AG09319 (cell line): Measurements from ENCODE around the gene CEBPE.

Experiments used
- DNase-seq: peaks from one replicate; pipeline ENCODE4 v3.0.0-alpha.2; 2010; ENCODE audit warnings: low read depth; ENCODE audit errors: extremely low read depth
- TF ChIP-seq, protein P1 (sequence below): IDR thresholded peaks from 2 replicates; pipeline ENCODE4 v1.5.1; 2011; ENCODE audit warnings: low read depth, mild to moderate bottlenecking, inconsistent platforms, low read length, moderate library complexity

Gene CEBPE

GRCh38 chr14:23071244-23071920, 47.7 kb downstream of the CEBPE start:
- peak; percentile 91 for DNase-seq
- TF ChIP-seq, protein P1, sequence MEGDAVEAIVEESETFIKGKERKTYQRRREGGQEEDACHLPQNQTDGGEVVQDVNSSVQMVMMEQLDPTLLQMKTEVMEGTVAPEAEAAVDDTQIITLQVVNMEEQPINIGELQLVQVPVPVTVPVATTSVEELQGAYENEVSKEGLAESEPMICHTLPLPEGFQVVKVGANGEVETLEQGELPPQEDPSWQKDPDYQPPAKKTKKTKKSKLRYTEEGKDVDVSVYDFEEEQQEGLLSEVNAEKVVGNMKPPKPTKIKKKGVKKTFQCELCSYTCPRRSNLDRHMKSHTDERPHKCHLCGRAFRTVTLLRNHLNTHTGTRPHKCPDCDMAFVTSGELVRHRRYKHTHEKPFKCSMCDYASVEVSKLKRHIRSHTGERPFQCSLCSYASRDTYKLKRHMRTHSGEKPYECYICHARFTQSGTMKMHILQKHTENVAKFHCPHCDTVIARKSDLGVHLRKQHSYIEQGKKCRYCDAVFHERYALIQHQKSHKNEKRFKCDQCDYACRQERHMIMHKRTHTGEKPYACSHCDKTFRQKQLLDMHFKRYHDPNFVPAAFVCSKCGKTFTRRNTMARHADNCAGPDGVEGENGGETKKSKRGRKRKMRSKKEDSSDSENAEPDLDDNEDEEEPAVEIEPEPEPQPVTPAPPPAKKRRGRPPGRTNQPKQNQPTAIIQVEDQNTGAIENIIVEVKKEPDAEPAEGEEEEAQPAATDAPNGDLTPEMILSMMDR, result no peak; the same call in 1 of the 2 replicates

DNA sequence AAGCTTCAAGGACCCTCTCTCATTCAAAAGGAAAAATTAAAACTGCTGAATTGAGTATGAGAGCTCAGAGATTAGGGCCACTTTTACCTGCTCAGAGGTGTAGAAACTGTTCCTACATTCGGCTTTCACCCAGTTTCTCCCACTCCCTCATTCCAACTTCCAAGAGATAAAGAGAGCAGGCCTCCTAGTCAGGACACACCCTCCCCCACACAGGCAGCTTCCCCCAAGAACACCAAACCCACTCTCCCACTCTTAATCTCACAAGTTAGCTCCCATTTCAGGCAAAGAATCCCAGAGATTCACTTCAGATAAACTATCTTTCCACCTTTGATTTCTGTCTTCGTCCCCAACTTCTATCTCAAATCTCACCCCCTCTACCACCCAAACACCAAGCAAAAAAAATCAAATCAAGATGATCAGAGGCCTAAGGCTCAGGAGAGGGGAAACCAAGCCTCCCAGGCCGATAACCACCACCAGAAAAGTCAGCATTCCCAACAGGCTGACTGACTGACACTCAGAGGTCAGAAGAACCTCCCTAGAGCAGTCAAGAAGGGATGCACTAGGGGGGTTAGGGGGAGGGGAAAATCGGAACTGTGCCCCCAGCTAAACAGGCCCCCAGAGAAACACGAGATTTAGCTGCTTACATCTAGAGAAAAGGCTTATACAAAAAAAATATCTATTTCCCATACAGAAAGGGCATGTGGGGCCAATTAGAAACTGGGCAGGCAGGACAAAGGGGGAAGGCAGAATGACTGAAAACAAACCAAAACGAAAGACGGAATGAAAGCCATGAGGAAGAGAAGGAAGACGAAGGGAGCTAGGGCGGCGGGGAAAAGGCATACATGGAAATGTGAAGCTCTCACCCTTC, 48.6 kb downstream of the CEBPE start:
- DNase-seq, result no peak
- TF ChIP-seq, protein P1, result no peak

- DNase-seq, result no peak
- TF ChIP-seq, protein P1, result no peak
Measured at GRCh38 chr14:23069413-23069806, 49.6 kb downstream of the CEBPE start.

GRCh38 chr14:23068789-23069412, 50.2 kb downstream of the CEBPE start:
- TF ChIP-seq, protein P1, result peak; percentile 100
- DNase-seq, result peak; percentile 83

DNA sequence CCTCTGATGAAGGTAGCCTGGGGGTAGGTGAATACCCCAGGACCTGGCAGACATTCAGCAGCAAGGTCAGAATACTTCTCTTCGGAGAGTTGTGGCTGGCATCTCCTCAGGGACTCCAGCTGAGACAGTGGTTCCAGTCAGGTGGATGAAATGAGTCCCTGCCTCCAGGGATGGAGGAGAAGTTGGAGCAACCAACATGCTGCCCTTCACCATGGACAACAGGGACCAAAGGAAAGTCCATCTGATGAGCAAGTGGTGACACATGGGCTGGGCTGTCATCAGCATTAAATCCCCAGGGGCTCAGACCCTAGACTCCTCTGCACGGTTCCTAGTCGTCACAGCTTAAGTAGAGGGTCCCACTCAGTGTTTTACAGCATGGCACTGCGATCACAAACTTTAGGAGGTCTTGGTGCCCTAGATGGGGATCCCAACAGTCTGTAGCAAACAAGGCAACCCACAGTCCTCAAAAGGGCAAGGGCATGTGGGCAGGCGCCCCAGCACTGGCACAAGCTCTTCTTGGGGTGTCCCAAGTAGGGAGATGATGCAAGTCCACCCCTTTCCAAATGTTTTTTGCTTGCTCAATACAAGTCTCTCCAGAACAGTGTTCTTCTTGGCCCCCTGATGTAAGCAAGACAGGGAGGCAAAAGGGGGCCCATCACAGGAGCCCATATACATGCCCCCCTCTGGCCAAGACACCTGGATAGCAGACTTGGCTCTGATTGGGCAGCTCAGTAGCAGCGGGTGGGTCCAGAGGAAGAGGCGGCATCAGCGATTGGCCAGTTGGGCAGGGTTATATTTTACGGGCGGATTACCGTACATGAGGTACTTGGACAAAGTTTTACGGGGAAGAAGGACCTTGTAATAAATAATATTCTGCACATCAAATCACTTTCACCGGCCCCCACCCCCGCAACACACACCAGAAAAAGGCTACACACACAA, 50.9 kb downstream of the CEBPE start:
- no peak for DNase-seq
- TF ChIP-seq, protein P1, result no peak
